HepG2 (cell line): ENCODE measurements around the gene AMOTL1. TPM values are rescaled to one million over a fixed set of nuclear protein-coding genes. Genes with fewer than 3 reads are reported as not detected.

Source experiments
- ATAC-seq: fragments of 200-7000 bp; cut with Tn5 transposase; 3 replicates; pipeline ENCODE4 v1.9.1; 2020; ENCODE audit warnings: mild to moderate bottlenecking, moderate library complexity
- BruUV-seq: library from RNA; stranded (reverse); fragments of 400-500 nt; replicated peaks from 2 replicates; lab custom pipeline; 2021; lab: Mats Ljungman, UMichigan
- CTCF ChIA-PET: fragments of 300-600 bp; formaldehyde crosslinking; extraction: SDS; loops from one replicate; lab custom pipeline; 2021; ENCODE audit warnings: low total read pairs, inconsistent platforms, low intra/inter-chr PET ratio; lab: Yijun Ruan, JAX
- POLR2A ChIA-PET: fragments of 350-600 bp; sonication (Branson Sonifier 250); formaldehyde crosslinking; loops from one replicate; lab custom pipeline; 2020; ENCODE audit warnings: antibody characterized with exemption, inconsistent platforms; lab: Yijun Ruan, JAX
- DNase-seq: peaks from one replicate; pipeline ENCODE4 v3.0.0-alpha.2; 2015; ENCODE audit warnings: low spot score
- FAIRE-seq: peaks from 3 replicates; lab custom pipeline; 2011; peaks lifted over from hg19 to GRCh38; lab: Jason Lieb, UNC
- H2AFZ ChIP-seq: one replicate; pipeline ENCODE4 v1.6.1; 2011; ENCODE audit warnings: low read length, inconsistent platforms
- H3K27ac ChIP-seq: fragments of 300-600 bp; 3 replicates; pipeline ENCODE4 v1.8.0; 2011; ENCODE audit warnings: mixed run types, mild to moderate bottlenecking, mixed read lengths, low read length, inconsistent platforms; ENCODE audit not compliant: insufficient read depth; ENCODE audit errors: extremely low read length
- H3K27me3 ChIP-seq, 2 experiments: fragments of 200-600 bp in 1 of 2; 2 replicates in 1 of 2; 3 replicates in 1 of 2; pipeline versions ENCODE4 v1.6.0 to v1.8.0; 2011; ENCODE audit warnings: low read length in 2 of 2, mild to moderate bottlenecking in 2 of 2, moderate library complexity in 2 of 2, inconsistent platforms in 1 of 2; ENCODE audit not compliant: insufficient read depth in 2 of 2, control insufficient read depth in 1 of 2
- H3K36me3 ChIP-seq, 2 experiments: fragments of 200-600 bp in 1 of 2; replicated peaks in 1 of 2; 2 replicates in 1 of 2; 3 replicates in 1 of 2; pipeline versions ENCODE4 v1.5.1 to v1.8.0; 2011; ENCODE audit warnings: low read length in 2 of 2, inconsistent platforms in 1 of 2; ENCODE audit not compliant: insufficient read depth in 2 of 2, control insufficient read depth in 1 of 2
- H3K4me1 ChIP-seq: 2 replicates; pipeline ENCODE4 v1.5.1; 2012; ENCODE audit warnings: low read length, inconsistent platforms; ENCODE audit not compliant: insufficient read depth
- H3K4me2 ChIP-seq: 2 replicates; pipeline ENCODE4 v1.6.0; 2011; ENCODE audit warnings: low read depth, low read length, inconsistent platforms
- H3K4me3 ChIP-seq, 3 experiments: fragments of 200-600 bp in 1 of 3; sonication (generic), shearing (Covaris generic) in 1 of 3; replicated peaks in 1 of 3; 2 replicates each; pipeline ENCODE4 v1.5.1; 2011 to 2016; ENCODE audit warnings: low read length in 3 of 3, inconsistent platforms in 2 of 3, low read depth in 2 of 3, mild to moderate bottlenecking in 2 of 3, control low read depth in 1 of 3, mixed read lengths in 1 of 3; ENCODE audit not compliant: insufficient read depth in 1 of 3
- H3K79me2 ChIP-seq: one replicate; pipeline ENCODE4 v1.6.1; 2011; ENCODE audit warnings: low read length, inconsistent platforms; ENCODE audit not compliant: insufficient read depth
- H3K9ac ChIP-seq: 2 replicates; pipeline ENCODE4 v1.6.0; 2011; ENCODE audit warnings: mild to moderate bottlenecking, low read depth, low read length, inconsistent platforms; ENCODE audit not compliant: insufficient read depth
- H3K9me3 ChIP-seq: 2 replicates; pipeline ENCODE4 v1.5.1; 2012; ENCODE audit warnings: mild to moderate bottlenecking, low read length
- H4K20me1 ChIP-seq: 2 replicates; pipeline ENCODE4 v1.6.0; 2011; ENCODE audit warnings: inconsistent platforms, mild to moderate bottlenecking, low read length, moderate library complexity; ENCODE audit not compliant: insufficient read depth
- CTCF ChIP-seq: sonication (generic); formaldehyde crosslinking; IDR thresholded peaks from 2 replicates; pipeline ENCODE4 v1.5.0; 2020; ENCODE audit warnings: mild to moderate bottlenecking, missing genetic modification reagents, moderate library complexity
- ESRRA ChIP-seq: sonication (generic); formaldehyde crosslinking; IDR thresholded peaks from 2 replicates; pipeline ENCODE4 v1.5.1; 2020; ENCODE audit warnings: mild to moderate bottlenecking, low read depth, missing genetic modification reagents
- SMC3 ChIP-seq: IDR thresholded peaks from 2 replicates; pipeline ENCODE4 v1.6.1; 2011; ENCODE audit warnings: low read length, improper control_type of control experiment
- SNAPC4 ChIP-seq: sonication (generic); formaldehyde crosslinking; IDR thresholded peaks from 2 replicates; pipeline ENCODE4 v1.4.0; 2020; ENCODE audit warnings: mild to moderate bottlenecking, missing genetic modification reagents
- TFE3 ChIP-seq: IDR thresholded peaks from 2 replicates; pipeline ENCODE4 v1.6.1; 2016
- ZKSCAN1 ChIP-seq: fragments of 150-350 bp; IDR thresholded peaks from 2 replicates; pipeline ENCODE4 v1.6.1; 2014; ENCODE audit warnings: low read length
- ZNF160 ChIP-seq: sonication (generic); formaldehyde crosslinking; IDR thresholded peaks from 2 replicates; pipeline ENCODE4 v1.8.0; 2022; ENCODE audit warnings: mild to moderate bottlenecking, inconsistent platforms, missing genetic modification reagents
- ZNF441 ChIP-seq: sonication (generic); formaldehyde crosslinking; IDR thresholded peaks from 2 replicates; pipeline ENCODE4 v1.7.0; 2021; ENCODE audit warnings: missing genetic modification reagents, borderline replicate concordance
- whole genome bisulfite sequencing: methylation state at CpG from one replicate; pipeline ENCODE4 v1.1.6; 2017; ENCODE audit warnings: low lambda C conversion rate; 5-methylcytosine and 5-hydroxymethylcytosine counted together
- in situ Hi-C: cut with HindIII; loops from 2 replicates; pipeline ENCODE4 v1.10.0; 2017; ENCODE audit warnings: low pct_unique_long_range_greater_than_20kb; ENCODE audit not compliant: extremely low pct_ligation_motif_present
- intact Hi-C: fragments of 100-400 bp; cut with micrococcal nuclease; formaldehyde crosslinking; loops from one replicate; pipeline ENCODE4 v1.10.0; 2022; ENCODE audit not compliant: unreplicated experiment
- polyA plus RNA-seq, 8 experiments: library from polyadenylated mRNA; depleted of rRNA in 3 of 8; stranded (reverse) in 7 of 8; unstranded in 1 of 8; fragments of >200 nt; fragmentation: Illumina TruSeq in 4 of 8; extraction: Trizol in 4 of 8; gene quantifications; 2 replicates each; pipeline versions ENCODE4 v1.2.1 to v1.2.3, GENCODE V29; 2011 to 2016; ENCODE audit warnings: low read depth in 4 of 8, missing spikeins in 1 of 8, mixed read lengths in 1 of 8; ENCODE audit not compliant: insufficient read depth in 1 of 8
- total RNA-seq, 5 experiments: library from RNA; depleted of rRNA; stranded (reverse); fragments of >200 nt; fragmentation: Illumina TruSeq; extraction: Trizol; gene quantifications; 2 replicates each; pipeline ENCODE4 v1.2.3, GENCODE V29; 2016; ENCODE audit warnings: low read depth in 1 of 5
- TF ChIP-seq, protein P1 (sequence below): sonication (generic); formaldehyde crosslinking; IDR thresholded peaks from 2 replicates; pipeline ENCODE4 v1.5.0; 2020; ENCODE audit warnings: mild to moderate bottlenecking, missing genetic modification reagents
- TF ChIP-seq, protein P2 (sequence below): sonication (generic); formaldehyde crosslinking; IDR thresholded peaks from 2 replicates; pipeline ENCODE4 v1.5.1; 2020; ENCODE audit warnings: mild to moderate bottlenecking, missing genetic modification reagents, moderate library complexity

AMOTL1 gene
- total and polyA plus RNA-seq, 2 of the 13 experiments (the other 11 are each of a cell fraction or from before 2014, with no cell fraction given): 0.01 to 0.20 TPM

- TF ChIP-seq, protein P1, sequence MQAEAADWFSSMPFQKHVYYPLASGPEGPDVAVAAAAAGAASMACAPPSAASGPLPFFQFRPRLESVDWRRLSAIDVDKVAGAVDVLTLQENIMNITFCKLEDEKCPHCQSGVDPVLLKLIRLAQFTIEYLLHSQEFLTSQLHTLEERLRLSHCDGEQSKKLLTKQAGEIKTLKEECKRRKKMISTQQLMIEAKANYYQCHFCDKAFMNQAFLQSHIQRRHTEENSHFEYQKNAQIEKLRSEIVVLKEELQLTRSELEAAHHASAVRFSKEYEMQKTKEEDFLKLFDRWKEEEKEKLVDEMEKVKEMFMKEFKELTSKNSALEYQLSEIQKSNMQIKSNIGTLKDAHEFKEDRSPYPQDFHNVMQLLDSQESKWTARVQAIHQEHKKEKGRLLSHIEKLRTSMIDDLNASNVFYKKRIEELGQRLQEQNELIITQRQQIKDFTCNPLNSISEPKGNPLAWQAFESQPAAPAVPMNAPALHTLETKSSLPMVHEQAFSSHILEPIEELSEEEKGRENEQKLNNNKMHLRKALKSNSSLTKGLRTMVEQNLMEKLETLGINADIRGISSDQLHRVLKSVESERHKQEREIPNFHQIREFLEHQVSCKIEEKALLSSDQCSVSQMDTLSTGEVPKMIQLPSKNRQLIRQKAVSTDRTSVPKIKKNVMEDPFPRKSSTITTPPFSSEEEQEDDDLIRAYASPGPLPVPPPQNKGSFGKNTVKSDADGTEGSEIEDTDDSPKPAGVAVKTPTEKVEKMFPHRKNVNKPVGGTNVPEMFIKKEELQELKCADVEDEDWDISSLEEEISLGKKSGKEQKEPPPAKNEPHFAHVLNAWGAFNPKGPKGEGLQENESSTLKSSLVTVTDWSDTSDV (CRISPR knock-in tag): no peak
- TF ChIP-seq ZNF160 (CRISPR knock-in tag): no peak
- no peak for TF ChIP-seq CTCF (CRISPR knock-in tag)
- TF ChIP-seq, protein P2, sequence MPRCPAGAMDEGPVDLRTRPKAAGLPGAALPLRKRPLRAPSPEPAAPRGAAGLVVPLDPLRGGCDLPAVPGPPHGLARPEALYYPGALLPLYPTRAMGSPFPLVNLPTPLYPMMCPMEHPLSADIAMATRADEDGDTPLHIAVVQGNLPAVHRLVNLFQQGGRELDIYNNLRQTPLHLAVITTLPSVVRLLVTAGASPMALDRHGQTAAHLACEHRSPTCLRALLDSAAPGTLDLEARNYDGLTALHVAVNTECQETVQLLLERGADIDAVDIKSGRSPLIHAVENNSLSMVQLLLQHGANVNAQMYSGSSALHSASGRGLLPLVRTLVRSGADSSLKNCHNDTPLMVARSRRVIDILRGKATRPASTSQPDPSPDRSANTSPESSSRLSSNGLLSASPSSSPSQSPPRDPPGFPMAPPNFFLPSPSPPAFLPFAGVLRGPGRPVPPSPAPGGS (CRISPR knock-in tag): no peak
These were observed 31.0 kb upstream of the AMOTL1 start (continued) for GRCh38 chr11:94737171-94737611.

DNA sequence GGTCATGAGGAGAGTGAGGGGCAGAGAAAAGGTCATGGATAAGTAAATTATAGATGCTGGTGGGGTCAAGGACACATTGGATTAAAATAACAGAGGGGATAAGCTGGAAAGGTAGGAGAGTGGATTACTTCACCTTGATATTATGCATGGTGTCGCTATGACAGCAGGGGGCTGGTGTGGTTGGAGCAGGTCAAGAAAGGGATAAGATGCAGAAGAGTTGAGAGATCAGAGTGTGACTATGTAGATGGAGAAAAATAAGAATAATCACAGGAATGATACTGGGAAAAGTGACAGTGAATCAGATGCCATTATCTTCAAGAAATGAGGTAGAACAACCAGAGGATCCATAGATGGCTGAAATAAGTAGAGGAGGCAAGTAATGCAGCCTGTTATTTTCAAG, 29.4 kb upstream of the AMOTL1 start:
- Histone ChIP-seq H3K27ac (no peak overlapping the region), H3K27me3 (peaks cover 4 to 32% of the 10 kb centered on the region in 2 experiments), H3K9me3 (no peaks in the 10 kb centered on the region), H3K9ac (no peak overlapping the region), H3K4me3 (no peak overlapping the region), H3K79me2 (no peaks in the 10 kb centered on the region), H3K4me1 (peaks cover 9% of the 10 kb centered on the region), H3K4me2 (no peak overlapping the region), H3K36me3 (no peaks in the 10 kb centered on the region), H2AFZ (no peak overlapping the region), H4K20me1 (no peaks in the 10 kb centered on the region)
- FAIRE-seq (no peak), ATAC-seq (no peak), DNase-seq (no peak)
- POLR2A ChIA-PET: no interaction called here
- in situ Hi-C loops: no loop called here
- intact Hi-C loops: no loop called here
- CTCF ChIA-PET: no interaction called here
- no TSS peak for BruUV-seq
- 77% methylated on average over 1 of the region's 1 CpG for WGBS
- TF ChIP-seq ZKSCAN1: no peak
- no peak for TF ChIP-seq SMC3
- no peak for TF ChIP-seq ESRRA
- TF ChIP-seq ZNF441 (CRISPR knock-in tag): no peak
- TF ChIP-seq SNAPC4 (CRISPR knock-in tag): no peak
- TF ChIP-seq TFE3 (CRISPR knock-in tag): no peak
